G401.6 (cell line): ENCODE data around the gene TTC3.
A peak's percentile ranks its signal among the peaks of the same experiment; 100 is the strongest.

Experiments used
- FAIRE-seq: peaks from 2 replicates; lab custom pipeline; 2012; peaks lifted over from hg19 to GRCh38; lab: Jason Lieb, UNC

TTC3 gene

GRCh38 chr21:37155186-37155585 lies 82.1 kb downstream of the TTC3 start:
- FAIRE-seq = no peak

GRCh38 chr21:37157938-37158337 lies 84.9 kb downstream of the TTC3 start:
- FAIRE-seq = no peak

- FAIRE-seq = no peak
Measured at GRCh38 chr21:37159053-37159776, 86.2 kb downstream of the TTC3 start.

GRCh38 chr21:37159949-37160348 lies 86.9 kb downstream of the TTC3 start:
- no peak for FAIRE-seq

GRCh38 chr21:37164742-37165141 lies 91.7 kb downstream of the TTC3 start:
- no peak for FAIRE-seq

- FAIRE-seq = no peak
Measured at GRCh38 chr21:37165586-37165985, 92.5 kb downstream of the TTC3 start.

- FAIRE-seq = peak; percentile 46
Measured at GRCh38 chr21:37166733-37167132, 93.7 kb downstream of the TTC3 start.

GRCh38 chr21:37168666-37169065 lies 95.6 kb downstream of the TTC3 start:
- FAIRE-seq = no peak

- no peak for FAIRE-seq
Measured at GRCh38 chr21:37172646-37173045, 99.6 kb downstream of the TTC3 start.

GRCh38 chr21:37176716-37177115 lies 103.7 kb downstream of the TTC3 start:
- FAIRE-seq = no peak

- FAIRE-seq = no peak
Measured at GRCh38 chr21:37181059-37181458, 108.0 kb downstream of the TTC3 start.

- FAIRE-seq = no peak
Measured at GRCh38 chr21:37182222-37182621, 109.2 kb downstream of the TTC3 start.

GRCh38 chr21:37183749-37184148 lies 110.7 kb downstream of the TTC3 start:
- FAIRE-seq = no peak

- no peak for FAIRE-seq
Measured at GRCh38 chr21:37184784-37185593, 111.9 kb downstream of the TTC3 start.

GRCh38 chr21:37186983-37187382 lies 113.9 kb downstream of the TTC3 start:
- no peak for FAIRE-seq

GRCh38 chr21:37188825-37189224 lies 115.8 kb downstream of the TTC3 start:
- no peak for FAIRE-seq

GRCh38 chr21:37192019-37192418 lies 119.0 kb downstream of the TTC3 start:
- FAIRE-seq = no peak

- no peak for FAIRE-seq
Measured at GRCh38 chr21:37193006-37193405, 120.0 kb downstream of the TTC3 start.

- no peak for FAIRE-seq
Measured at GRCh38 chr21:37193676-37194075, 120.6 kb downstream of the TTC3 start.

- FAIRE-seq = no peak
Measured at GRCh38 chr21:37195059-37195458, 122.0 kb downstream of the TTC3 start.

GRCh38 chr21:37195610-37196009 lies 122.6 kb downstream of the TTC3 start:
- FAIRE-seq = no peak

GRCh38 chr21:37196847-37197246 lies 123.8 kb downstream of the TTC3 start:
- FAIRE-seq = no peak

GRCh38 chr21:37197746-37198145 lies 124.7 kb downstream of the TTC3 start:
- no peak for FAIRE-seq
